Measurements from ENCODE around the gene PLCH2.

The PLCH2 gene

DNA sequence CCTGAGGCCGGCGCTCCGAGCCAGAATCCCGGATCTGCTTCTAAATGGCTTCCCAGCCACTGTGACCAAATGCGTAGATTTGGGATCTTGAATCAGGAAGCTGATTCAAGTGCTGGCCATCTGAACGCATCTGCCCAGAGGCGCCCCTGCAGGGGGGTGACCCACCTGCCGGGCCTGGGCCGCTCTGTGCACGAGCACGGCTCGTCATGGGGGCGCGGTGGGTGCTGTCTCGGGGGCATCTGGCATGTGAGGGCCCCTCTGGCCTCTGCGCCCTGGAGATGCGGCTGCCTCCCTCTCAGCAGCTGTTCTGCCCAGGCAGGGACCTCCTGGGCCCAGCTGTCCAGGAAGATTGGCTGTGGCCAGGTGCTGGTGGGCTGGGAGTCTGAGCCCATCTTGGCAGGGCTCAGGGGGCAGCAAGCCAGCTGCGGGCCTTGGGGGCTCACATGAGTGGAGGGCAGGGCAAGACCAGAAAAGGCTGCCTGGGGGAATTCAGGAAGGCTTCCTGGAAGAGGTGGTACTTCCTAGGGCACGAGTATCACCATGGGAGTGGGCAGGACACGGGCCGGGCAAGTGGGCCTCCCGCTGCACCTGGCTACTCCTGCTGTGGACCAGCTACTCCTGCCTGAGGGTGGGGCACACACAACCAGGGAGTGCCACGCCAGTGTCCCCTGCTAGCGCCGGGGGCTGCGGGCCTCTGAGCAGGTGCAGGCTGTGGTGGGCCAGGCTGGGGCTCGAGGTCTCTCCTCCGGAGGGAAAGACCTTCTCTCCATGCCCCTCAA is 25.1 kb downstream of the PLCH2 start:
- no peak for DNase-seq (ENCODE audit: low read depth)

DNA sequence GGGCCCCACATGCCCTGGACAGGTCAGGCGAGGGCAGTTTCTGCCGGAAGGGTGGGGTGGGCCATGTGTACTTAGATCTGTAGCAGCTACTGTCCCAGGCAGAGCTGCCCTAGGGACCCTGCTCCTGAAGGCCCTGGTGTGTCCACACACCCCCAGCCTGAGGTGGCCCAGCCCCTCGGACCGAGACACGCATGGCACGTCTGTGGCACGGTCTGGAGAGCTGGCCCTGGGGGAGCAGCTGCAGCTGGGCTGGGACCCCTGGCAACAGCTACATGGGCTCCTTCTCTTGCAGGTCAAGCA is 25.7 kb downstream of the PLCH2 start:
- no peak for DNase-seq (ENCODE audit: low read depth)

DNA sequence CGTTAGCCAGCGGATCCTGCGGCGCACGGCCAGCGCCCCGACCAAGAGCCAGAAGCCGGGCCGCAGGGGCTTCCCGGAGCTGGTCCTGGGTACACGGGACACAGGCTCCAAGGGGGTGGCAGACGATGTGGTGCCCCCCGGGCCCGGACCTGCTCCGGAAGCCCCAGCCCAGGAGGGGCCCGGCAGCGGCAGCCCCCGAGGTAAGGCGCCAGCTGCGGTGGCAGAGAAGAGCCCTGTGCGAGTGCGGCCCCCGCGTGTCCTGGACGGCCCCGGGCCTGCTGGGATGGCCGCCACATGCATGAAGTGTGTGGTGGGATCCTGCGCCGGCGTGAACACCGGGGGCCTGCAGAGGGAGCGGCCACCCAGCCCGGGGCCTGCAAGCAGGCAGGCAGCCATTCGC is 26.1 kb downstream of the PLCH2 start:
- DNase-seq (ENCODE audit: low read depth) = no peak

DNA sequence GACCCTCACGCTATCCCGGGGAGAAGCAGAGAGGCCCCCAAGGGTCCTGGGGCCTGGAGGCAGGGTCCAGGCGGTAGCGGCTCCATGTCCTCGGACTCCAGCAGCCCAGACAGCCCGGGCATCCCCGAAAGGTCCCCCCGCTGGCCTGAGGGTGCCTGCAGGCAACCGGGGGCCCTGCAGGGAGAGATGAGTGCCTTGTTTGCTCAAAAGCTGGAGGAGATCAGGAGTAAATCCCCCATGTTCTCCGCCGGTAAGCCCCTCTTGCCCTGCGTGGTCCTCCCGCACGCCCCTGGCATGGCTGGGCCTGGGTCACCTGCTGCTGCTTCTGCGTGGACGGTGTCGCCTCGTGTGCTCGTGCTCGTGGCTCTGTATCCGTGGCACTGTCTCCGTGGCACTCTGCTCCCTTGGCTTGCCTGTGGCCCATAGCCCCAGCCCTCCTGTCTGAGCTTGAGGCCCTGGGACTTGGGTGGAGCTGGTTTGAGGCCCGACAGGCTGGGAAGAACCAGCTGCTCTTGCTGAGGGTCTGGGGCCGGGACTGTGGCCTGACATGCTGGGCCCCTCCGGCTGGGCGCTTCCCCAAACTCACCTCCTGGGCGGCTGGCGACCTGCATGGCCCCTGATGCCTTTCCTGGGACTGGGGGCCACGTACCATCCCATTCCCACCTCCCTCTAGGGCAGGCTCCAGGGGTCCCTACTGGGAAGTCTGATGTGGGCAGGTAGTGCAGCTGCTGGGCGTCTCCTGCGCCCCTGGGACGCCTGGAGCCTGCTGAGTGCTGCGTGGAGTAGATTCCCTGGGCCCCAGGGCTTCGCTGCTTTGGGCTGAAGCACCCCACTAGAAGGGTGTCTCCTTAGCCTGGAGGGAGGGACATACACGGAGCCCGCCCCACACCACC is 26.8 kb downstream of the PLCH2 start:
- DNase-seq (ENCODE audit: low read depth) = no peak

DNA sequence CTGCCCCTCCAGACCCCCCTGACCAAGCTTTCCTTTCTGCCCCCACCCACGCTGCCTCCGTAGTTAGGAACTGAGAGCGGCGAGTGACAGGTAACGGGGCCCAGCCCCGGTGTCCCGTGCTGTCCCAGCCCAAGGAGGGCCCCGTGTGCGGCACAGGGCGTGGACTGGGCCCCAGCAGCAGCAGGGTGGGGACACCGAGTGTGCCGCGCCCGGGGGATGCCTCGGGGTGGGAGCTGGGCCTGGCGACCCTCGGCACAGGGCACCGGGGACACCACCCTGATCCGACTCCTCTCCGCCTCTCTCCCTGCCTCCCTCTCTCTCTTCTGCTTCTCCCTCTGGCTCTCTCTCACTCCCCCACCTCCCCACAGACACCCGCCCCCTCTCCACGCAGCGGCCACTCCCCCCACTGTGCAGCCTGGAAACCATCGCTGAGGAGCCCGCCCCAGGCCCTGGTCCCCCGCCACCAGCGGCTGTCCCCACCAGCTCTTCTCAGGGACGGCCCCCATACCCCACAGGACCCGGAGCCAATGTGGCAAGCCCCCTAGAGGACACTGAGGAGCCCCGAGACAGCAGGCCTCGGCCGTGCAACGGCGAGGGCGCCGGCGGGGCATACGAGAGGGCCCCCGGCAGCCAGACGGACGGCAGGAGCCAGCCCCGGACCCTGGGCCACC is 27.6 kb downstream of the PLCH2 start:
- DNase-seq (ENCODE audit: low read depth) = no peak

DNA sequence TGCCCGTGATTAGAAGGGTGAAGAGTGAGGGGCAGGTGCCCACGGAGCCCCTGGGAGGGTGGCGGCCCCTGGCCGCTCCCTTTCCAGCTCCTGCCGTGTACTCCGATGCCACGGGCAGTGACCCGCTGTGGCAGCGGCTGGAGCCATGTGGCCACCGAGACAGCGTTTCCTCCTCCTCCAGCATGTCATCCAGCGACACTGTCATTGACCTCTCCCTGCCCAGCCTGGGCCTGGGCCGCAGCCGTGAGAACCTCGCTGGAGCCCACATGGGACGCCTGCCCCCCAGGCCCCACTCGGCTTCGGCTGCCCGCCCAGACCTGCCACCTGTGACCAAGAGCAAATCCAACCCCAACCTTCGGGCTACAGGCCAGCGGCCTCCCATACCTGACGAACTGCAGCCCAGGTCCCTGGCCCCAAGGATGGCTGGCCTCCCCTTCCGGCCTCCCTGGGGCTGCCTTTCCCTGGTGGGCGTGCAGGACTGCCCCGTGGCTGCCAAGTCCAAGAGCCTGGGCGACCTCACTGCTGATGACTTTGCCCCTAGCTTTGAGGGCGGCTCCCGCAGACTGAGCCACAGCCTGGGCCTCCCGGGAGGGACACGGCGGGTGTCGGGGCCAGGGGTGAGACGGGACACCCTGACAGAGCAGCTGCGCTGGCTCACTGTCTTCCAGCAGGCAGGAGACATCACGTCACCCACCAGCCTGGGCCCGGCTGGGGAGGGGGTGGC is 28.3 kb downstream of the PLCH2 start:
- no peak for DNase-seq (ENCODE audit: low read depth)

DNA sequence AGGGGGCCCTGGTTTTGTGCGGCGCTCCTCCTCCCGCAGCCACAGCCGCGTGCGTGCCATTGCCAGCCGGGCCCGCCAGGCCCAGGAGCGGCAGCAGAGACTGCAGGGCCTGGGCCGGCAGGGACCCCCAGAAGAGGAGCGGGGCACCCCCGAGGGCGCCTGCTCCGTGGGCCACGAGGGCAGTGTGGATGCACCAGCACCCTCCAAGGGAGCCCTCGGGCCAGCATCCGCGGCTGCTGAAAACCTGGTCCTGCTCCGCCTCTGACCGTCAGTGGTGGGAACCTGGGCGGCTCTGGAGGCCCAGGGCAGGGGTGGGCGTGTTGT is 28.8 kb downstream of the PLCH2 start:
- DNase-seq (ENCODE audit: low read depth) = no peak

DNA sequence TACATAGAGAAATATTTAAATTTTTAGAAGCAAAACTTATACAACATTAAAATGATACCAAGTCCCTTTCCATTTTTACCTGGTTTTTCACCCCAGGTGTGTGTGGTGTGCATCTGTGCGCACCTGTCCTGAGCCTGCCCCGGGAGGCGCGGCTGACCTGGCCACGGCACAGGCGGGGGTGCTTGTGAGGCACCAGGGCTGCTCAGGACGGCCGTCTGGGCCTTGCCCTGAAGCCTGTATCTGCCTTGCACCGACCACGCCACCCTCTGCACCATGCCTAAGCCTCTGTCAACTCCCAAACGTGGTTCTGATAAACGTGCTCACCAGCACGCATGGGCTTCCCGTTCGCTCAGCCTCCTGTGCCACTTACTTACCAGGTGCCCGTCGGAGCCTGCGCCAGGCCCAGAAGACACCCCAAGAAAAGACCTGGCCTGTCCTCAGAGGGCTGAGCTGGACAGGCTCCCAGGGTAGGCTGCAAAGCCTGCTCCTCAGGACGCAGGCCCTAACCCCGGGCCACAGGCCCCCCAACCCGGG is 29.4 kb downstream of the PLCH2 start:
- no peak for DNase-seq (ENCODE audit: low read depth)

DNA sequence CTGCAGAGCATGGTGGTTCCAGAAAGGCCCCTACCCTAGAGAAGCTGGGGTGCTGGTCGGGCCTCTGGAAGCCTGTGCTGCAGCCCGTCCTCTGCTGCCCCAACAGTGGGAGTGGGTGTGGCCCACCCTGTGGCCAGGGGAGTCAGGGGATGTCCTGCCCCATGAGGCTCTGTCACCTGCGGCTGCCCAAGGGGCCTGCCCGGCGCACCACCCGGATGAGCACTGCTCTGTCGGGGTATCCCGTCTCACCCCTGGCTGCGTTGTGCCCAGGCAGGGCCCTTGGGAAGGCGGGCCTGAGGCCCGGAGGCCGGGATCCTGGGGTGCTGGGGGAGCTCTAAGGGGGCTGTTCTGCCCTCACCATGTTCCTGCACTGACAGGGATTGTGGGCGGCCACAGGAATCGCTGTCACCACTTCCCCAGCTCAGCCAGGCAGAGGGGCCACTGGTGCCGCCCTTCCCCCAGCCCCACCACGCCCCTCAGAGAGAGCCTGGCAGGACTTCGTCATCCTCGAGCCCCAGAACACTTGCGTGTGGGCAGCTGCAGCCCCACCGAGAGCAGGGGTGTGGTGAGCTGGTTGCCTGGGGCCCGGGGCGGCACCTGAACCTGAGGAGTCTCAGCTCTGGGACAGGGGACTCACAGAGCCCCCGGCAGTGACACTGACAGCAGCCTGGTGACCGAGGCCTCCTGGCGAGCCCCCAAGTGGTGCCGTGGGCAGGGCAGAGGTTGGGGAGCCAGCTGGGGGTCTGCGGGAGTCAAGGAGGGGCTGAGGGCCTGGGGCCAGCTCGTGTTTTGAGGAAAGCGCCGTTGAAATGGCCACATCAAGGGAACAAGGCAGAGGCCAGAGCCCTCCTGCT is 30.1 kb downstream of the PLCH2 start:
- no peak for DNase-seq (ENCODE audit: low read depth)

DNA sequence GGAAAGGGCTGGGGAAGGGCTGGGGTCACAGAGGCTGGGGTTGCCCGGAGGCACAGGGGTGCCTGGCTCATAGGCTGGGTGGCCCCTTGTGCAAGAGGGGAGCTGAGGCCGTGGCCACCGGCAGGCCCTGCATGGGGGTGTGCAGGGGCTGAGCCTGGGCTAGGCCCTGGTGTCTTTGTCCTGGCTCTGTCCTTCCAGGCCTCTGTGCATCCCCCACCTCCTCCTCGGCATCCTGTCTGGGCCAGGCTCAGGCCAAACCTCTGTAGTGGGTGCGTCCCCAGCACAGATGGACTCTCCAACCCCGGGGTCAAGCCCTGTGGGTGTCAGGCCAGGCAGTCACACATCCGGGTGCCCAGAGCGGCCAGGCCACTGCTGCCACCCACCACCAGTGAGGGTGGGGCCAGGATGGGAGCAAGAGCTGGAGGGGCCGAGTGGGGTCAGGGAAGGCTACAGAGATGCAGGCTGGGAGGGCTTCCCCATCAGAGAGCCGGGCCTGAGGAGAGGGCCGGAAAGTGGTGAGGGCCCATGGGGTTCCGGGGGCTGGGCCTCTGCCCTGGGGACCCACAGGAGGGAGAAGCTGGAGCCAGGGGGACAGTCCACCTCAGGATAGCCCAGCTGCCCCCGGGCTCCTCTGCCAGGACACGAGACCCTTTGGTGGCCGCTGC is 30.9 kb downstream of the PLCH2 start:
- no peak for DNase-seq (ENCODE audit: low read depth)

DNA sequence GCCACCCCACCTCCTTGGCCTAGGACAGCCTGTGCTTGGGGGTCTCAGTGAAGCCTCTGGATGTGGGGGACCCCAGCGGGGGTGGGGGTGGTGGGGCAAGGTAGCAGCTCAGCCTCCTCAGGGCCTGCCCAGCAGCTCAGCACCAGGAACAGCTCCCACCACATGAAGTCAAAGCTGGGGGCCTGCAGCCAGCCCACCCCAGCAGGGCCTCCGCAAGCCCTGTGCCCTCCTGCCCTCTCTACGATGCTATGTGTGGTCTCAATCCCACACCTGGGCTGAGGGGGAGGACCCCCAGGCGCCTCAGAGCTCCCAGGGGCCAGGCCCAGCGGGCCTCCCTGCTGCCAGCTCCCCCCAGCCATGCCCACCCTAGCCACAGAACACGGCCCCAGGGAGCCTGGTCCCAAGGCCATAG is 31.7 kb downstream of the PLCH2 start:
- no peak for DNase-seq (ENCODE audit: low read depth)

DNA sequence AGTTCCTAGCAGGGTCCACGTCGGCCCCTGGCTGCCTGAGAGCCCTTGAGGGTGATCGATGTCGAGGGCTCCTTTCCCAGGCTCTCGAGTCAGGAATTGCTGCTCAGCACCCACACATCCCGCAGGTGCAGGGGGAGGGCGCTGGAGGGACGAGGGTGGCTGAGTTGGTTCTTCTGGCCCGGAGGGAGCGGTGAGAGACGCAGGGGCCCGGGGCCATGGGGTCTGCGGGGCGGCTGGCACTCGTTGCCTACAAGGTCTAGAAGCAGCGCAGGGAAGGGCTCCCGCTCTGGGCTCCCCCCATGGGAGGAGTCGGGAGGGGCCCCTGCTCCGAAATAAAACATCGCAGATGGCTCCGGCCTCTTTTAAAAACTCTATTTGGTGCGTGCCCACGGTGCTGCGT is 32.1 kb downstream of the PLCH2 start:
- DNase-seq (ENCODE audit: low read depth) = no peak

DNA sequence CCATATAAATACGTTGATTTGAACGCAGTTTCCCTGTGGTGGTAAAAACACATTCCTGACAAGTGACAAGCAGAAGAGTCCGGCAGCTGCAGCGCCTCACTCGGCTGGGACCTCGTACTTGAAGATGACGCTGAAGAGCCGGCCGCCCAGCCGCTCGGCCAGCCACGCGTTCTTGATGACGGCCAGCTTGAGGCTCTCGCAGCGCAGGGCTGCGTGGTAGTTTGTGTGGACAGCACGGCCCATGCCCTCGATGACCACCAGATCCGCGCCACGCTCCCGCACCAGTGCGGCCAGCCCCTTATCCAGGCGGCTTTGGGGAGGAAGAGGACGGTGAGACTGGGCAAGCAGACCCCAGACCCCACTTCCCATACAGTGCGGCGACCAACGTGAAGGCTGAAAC is 32.7 kb downstream of the PLCH2 start:
- no peak for DNase-seq (ENCODE audit: low read depth)

DNA sequence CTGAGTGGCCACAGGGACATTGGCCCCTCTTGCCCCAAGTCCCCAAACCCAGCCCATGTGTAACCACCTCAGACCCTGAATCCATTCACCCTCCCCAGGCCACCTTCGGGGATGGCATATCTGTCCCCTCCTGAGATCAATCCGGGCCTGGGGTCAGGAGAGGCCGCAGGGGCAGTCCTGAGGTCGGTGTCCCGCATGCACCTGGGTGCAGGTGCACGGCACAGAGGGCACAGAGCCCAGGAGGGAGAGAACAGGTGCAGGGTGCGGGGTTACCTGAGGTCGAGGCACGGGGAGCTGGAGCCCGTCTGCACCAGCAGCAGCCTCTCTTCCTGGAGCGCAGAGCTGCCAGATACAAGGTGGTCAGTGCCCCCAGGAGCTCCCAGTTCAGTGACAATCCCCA is 33.5 kb downstream of the PLCH2 start:
- DNase-seq (ENCODE audit: low read depth) = no peak

DNA sequence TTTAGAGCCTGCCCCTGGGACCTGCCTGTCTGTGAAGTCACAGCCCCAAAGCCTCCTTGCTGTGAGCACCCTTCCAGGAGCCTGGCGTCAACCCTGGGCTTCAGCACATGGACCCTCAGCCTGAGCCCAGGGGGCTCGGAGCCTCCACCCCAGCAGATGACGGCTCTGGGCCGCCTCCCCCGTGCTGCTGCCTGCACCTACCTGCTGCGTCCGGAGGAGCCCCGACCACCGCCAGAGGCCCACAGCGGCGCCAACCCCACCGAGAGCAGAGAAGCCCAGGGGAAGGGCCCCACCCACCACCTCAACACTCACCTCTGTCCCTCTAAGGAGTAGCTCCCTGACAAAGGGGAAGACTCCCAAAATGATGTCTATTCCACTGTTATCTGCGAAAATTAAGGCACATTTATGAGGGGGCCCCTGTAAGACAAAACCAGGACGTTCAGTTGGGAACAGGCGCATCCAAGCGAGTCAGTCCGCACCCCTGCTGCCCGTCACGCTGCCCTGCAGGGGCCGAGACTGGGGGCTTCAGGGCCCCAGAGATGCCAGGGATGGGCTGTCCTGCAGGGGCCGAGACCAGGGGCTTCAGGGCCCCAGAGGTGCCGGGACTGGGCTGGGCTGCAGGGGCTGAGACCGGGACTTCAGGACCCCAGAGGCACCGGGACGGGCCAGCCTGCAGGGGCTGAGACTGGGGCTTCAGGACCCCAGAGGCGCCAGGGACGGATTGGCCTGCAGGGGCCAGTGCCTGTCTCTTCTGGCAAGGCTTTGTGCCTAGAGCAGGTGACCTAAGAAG is 34.5 kb downstream of the PLCH2 start:
- no peak for DNase-seq (ENCODE audit: low read depth)

DNA sequence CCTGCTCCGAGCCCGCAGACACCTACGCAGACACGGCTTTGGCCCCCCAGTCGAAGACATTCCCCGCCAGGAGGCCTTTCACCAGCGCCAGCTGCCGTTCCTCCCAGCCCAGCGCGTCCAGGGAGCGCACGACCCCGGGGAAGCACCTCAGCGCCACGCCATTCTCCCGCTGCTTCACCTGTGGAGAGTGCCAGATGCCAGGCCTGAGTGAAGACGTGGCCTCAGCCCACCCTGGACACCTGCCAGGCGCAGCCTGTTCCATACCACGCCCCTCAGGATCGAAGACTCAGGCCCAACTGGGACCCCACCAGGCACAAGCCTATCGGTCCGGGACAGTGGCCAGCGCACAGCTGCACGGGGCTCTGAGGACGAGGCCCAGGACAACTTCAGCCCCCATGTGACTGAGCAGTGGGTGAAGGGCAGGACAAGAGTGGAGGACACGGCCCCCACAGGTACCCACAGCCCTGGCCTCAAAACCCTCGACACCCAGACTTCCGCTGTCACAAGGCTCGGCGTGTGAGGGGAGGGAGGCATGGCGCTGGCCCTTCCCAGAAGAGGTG is 36.9 kb downstream of the PLCH2 start:
- no peak for DNase-seq (ENCODE audit: low read depth)

DNA sequence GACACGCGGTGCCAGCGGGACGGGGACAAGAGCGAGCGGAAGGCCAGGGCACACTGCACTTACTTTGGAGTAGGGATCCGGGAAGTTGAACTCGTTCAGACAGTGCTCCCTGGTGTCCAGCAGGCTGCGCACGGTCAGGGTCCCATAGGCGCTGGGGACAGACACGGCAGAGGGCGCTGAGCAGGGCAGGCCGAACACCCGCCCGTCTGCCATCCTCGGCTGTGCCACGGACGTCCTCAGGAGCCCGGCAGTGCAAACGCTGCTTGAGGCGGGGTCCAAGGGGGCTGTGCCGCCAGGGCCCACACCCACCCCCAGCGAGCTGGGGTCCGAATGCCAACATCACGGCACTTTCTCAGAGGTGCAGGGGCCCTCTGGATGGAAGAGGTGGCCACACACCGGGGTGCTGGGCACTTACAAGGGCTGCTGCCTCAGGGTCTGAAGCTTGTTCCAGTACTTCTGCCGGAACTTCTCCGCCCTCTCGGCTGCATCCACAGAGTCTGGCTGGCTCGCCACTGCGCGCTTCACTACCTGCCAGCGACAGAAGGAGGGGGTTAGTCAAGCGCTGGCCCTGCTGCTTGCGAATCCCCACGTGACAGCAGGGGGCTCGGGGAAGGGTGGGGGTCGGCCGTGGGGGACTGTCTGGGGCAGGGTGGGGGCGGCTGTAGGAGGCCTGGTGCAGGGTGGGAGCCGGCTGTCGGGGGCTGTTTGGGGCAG is 38.0 kb downstream of the PLCH2 start:
- no peak for DNase-seq (ENCODE audit: low read depth)

DNA sequence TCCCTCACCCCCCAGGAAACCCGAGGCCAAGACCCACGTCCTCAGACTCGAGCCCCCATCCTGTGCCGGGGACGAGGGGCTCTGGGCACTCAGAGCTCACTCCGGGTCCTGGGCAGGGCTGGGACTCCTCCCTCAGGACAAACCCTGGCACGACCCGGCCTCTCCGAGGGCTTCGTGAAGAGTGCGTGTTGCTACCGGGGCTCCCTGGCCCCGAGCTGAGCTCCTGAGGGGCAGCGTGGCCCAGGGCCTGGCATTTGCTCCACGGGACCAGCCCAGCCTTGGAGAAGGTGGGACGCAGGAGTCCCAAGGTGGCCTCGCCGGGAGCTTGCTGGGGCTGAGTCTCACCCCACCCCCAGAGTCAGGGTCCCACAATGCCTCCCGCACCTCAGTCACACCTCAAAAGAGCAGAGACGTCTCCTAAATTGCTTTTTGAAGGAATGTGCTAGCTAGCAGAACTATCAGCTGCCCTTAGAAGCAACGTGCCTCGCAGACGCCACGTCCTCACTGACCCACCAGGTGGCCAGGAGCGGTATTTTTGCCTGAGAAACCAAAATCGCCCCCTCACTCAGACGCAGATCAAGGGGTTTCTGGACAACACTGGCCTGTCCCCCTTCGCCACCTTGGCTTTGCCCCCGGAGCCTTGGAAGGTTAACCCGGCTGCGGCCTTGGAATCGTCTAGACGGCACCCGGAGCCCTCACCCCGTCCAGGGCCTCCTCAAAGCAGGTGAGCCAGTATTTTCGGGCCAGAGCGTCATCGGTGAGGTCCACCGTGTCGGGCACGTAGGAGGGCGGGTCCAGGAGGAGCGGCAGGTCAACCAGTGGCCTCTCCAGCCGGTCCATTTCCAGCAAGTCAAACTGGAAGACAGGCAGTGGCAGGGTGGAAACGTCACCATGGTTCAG is 39.0 kb downstream of the PLCH2 start:
- no peak for DNase-seq (ENCODE audit: low read depth)
